Measurements from ENCODE around the gene NFKB1. TPM values are rescaled to one million over a fixed set of nuclear protein-coding genes. Genes with fewer than 3 reads are reported as not detected.

NFKB1 gene
- total and polyA plus RNA-seq, 3 experiments from 2014 or later: 45.5 to 189 (median 185) TPM

DNA sequence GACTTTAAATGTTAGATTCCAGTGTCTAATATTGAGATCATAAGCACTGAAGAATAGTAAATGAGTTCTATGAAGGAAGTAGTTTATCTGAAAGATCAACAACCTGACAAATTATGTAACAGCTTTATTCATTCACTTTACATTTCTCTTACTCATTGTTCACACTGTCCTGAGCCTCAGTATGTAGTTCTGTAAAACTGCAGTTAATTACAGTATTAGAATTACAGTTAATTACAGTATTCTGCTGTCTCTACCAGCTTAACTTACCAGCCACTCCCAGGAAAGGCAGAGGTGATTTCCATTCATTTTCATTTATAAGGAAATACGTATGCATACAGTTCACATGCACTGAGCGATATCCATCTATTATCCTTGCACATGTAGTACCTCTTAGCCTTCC, 32.7 kb downstream of the NFKB1 start:
- ChIA-PET POLR2A (no interaction called here), CTCF (interaction anchor here (1.2 kb wide), 1 partner anchor 92 kb away, joined by 3 read pairs; no protein-coding TSS in a partner anchor)
- peaks cover 46 to 71% (median 67%) of the 10 kb centered on the region in 3 donors for H3K4me1 Mint-ChIP-seq
- Histone ChIP-seq H3K4me1 (ENCODE audit: insufficient read depth, low read length) (peaks cover 23% of the 10 kb centered on the region), H3K4me3 (ENCODE audit: low read length) (no peak overlapping the region), H3K36me3 (ENCODE audit: insufficient read depth, low read length) (no peaks in the 10 kb centered on the region), H3K27me3 (ENCODE audit: insufficient read depth, low read length, poor library complexity, severe bottlenecking) (no peaks in the 10 kb centered on the region), H3K9me3 (ENCODE audit: low read length) (no peaks in the 10 kb centered on the region), H3K27ac (ENCODE audit: low read depth, low read length) (no peak overlapping the region)
- H3K27ac Mint-ChIP-seq: peak overlapping the region in 7 of 8 donors; percentile 21 to 69 (median 39)
- no peaks in the 10 kb centered on the region for H3K9me3 Mint-ChIP-seq
- H3K27me3 Mint-ChIP-seq: no peaks in the 10 kb centered on the region
- DNase-seq: no peak
- peaks cover 11 to 57% (median 14%) of the 10 kb centered on the region in 3 donors for H3K36me3 Mint-ChIP-seq
- peak overlapping the region in 3 of 7 donors; percentile 3 to 39 (median 23) for H3K4me3 Mint-ChIP-seq

DNA sequence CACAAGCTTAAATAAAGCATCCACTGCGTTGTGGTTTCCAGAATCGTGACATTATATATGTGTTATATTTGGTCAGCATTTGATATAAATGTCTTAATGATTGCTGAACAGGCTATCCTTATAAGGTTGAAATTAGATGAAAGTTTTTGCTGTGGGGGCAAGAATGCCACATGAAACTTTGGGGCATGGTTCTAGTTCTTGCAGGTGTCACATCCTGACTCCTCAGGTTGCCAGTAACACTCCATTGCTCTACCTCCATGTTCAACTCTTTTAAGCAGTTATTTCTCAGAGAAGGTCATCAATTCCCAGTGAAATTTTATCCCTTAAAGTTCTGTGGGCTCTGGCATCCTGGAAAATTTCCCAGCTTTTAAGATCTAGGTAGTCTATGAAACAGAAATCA, 33.7 kb downstream of the NFKB1 start:
- DNase-seq: no peak
- Histone ChIP-seq H3K36me3 (ENCODE audit: insufficient read depth, low read length) (no peaks in the 10 kb centered on the region), H3K4me1 (ENCODE audit: insufficient read depth, low read length) (peaks cover 17% of the 10 kb centered on the region), H3K27me3 (ENCODE audit: insufficient read depth, low read length, poor library complexity, severe bottlenecking) (no peaks in the 10 kb centered on the region), H3K4me3 (ENCODE audit: low read length) (no peak overlapping the region), H3K9me3 (ENCODE audit: low read length) (no peaks in the 10 kb centered on the region), H3K27ac (ENCODE audit: low read depth, low read length) (no peak overlapping the region)
- Mint-ChIP-seq H3K27me3 (no peaks in the 10 kb centered on the region), H3K4me3 (peak overlapping the region in 1 of 7 donors; percentile 0), H3K4me1 (peaks cover 47 to 70% (median 70%) of the 10 kb centered on the region in 3 donors), H3K36me3 (peaks cover 18 to 59% (median 21%) of the 10 kb centered on the region in 3 donors), H3K27ac (peak overlapping the region in 3 of 8 donors; percentile 7 to 72 (median 16)), H3K9me3 (no peaks in the 10 kb centered on the region)
- POLR2A ChIA-PET: no interaction called here
- CTCF ChIA-PET: interaction anchor here (1.2 kb wide), 1 partner anchor 91 kb away, joined by 3 read pairs; no protein-coding TSS in a partner anchor

DNA sequence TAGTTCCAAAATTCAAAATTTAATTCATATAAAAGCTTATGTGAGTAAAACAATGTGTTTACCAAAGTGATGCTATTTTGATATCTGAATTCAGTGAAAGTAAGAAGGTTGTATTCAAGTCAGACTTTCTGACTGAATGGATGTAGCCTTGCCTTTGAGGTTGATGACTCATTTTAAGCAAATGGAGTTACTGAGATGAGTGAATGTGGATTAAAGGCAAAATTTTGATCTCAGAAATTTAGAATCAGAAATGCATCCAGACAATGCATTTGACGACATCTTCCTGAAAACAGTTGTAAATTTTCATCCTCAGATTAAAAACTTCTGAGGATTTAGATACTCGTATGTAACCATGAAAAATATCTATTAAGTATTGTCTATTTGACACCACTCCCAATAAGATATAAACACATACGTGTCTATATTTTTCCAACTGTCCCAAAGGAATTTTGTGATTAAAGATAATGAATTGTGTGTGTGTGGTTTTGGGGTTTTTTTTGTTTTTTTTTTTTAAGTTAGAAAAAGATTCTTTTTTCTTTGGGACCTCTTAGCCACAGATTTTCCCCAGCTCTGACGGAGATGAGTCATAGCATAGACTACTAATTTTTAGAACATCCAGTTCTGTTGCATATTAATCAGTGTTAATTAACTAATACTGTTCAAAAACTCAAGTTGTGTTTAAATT, 34.4 kb downstream of the NFKB1 start:
- Mint-ChIP-seq H3K36me3 (peaks cover 13 to 58% (median 19%) of the 10 kb centered on the region in 3 donors), H3K27ac (peak overlapping the region in 2 of 8 donors; percentile 9 to 22), H3K4me3 (no peak overlapping the region), H3K27me3 (no peaks in the 10 kb centered on the region), H3K9me3 (no peaks in the 10 kb centered on the region), H3K4me1 (peaks cover 43 to 69% (median 66%) of the 10 kb centered on the region in 3 donors)
- Histone ChIP-seq H3K9me3 (ENCODE audit: low read length) (no peaks in the 10 kb centered on the region), H3K36me3 (ENCODE audit: insufficient read depth, low read length) (no peaks in the 10 kb centered on the region), H3K4me3 (ENCODE audit: low read length) (no peak overlapping the region), H3K4me1 (ENCODE audit: insufficient read depth, low read length) (peaks cover 17% of the 10 kb centered on the region), H3K27ac (ENCODE audit: low read depth, low read length) (no peak overlapping the region), H3K27me3 (ENCODE audit: insufficient read depth, low read length, poor library complexity, severe bottlenecking) (no peaks in the 10 kb centered on the region)
- ChIA-PET CTCF (no interaction called here), POLR2A (no interaction called here)
- no peak for DNase-seq

DNA sequence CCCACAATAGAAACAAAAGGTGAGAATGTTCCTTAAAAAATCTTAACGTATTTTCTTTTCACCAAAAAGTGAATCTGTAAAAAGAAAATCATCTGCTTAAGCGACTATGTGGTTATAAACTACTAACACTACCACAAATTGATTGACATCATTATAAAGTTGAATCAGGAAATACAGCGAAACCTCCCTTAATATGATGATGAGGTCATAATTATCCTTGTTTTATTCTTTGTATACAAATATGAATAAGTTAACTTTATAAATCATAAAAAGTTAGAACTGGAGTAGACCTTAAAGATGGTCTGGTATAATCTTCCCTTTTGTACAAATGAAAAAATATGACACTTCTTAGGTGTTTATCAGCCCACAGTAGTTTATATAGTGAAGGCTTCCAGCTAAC, 35.6 kb downstream of the NFKB1 start:
- Histone ChIP-seq H3K36me3 (ENCODE audit: insufficient read depth, low read length) (no peaks in the 10 kb centered on the region), H3K27me3 (ENCODE audit: insufficient read depth, low read length, poor library complexity, severe bottlenecking) (no peaks in the 10 kb centered on the region), H3K9me3 (ENCODE audit: low read length) (no peaks in the 10 kb centered on the region), H3K4me3 (ENCODE audit: low read length) (no peak overlapping the region), H3K27ac (ENCODE audit: low read depth, low read length) (no peak overlapping the region), H3K4me1 (ENCODE audit: insufficient read depth, low read length) (peaks cover 24% of the 10 kb centered on the region)
- DNase-seq: no peak
- Mint-ChIP-seq H3K27ac (peak overlapping the region in 3 of 8 donors; percentile 27 to 52 (median 29)), H3K9me3 (no peaks in the 10 kb centered on the region), H3K36me3 (peaks cover 13 to 58% (median 16%) of the 10 kb centered on the region in 3 donors), H3K4me3 (no peak overlapping the region), H3K27me3 (no peaks in the 10 kb centered on the region), H3K4me1 (peaks cover 45 to 69% (median 66%) of the 10 kb centered on the region in 3 donors)
- POLR2A ChIA-PET: no interaction called here
- CTCF ChIA-PET: interaction anchor here (1.3 kb wide), 1 partner anchor 10 kb away, joined by 5 read pairs; no protein-coding TSS in a partner anchor

DNA sequence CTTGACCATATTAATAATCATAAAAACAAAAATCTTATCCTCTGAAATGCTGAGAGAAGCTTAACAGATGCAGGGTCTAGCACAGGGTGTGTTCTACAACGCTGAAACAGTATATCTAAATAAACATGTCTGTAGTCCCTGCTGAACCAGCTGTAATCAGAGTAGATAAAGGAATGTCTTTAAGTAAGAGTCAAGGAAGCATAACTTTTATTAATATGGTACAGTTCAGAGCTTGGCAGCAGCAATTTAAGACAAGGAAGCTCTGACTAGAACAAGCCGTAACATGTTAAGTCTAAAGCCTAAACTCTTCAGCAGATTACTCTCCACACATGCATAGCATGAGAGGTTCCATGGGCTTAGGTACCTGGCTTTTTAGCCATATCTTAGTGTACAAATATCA, 36.1 kb downstream of the NFKB1 start:
- H3K4me1 ChIP-seq (ENCODE audit: insufficient read depth, low read length): peaks cover 24% of the 10 kb centered on the region
- Mint-ChIP-seq H3K4me3 (no peak overlapping the region), H3K27me3 (no peaks in the 10 kb centered on the region), H3K27ac (peak overlapping the region in 1 of 8 donors; percentile 52), H3K36me3 (peaks cover 13 to 57% (median 16%) of the 10 kb centered on the region in 3 donors), H3K9me3 (no peaks in the 10 kb centered on the region), H3K4me1 (peaks cover 41 to 70% (median 69%) of the 10 kb centered on the region in 3 donors)
- DNase-seq: no peak
- H3K36me3 ChIP-seq (ENCODE audit: insufficient read depth, low read length): no peaks in the 10 kb centered on the region
- H3K27me3 ChIP-seq (ENCODE audit: insufficient read depth, low read length, poor library complexity, severe bottlenecking): no peaks in the 10 kb centered on the region
- no peaks in the 10 kb centered on the region for H3K9me3 ChIP-seq (ENCODE audit: low read length)
- ChIA-PET CTCF (interaction anchor here (1.3 kb wide), 1 partner anchor 10 kb away, joined by 5 read pairs; no protein-coding TSS in a partner anchor), POLR2A (no interaction called here)
- H3K4me3 ChIP-seq (ENCODE audit: low read length): no peak overlapping the region
- no peak overlapping the region for H3K27ac ChIP-seq (ENCODE audit: low read depth, low read length)

DNA sequence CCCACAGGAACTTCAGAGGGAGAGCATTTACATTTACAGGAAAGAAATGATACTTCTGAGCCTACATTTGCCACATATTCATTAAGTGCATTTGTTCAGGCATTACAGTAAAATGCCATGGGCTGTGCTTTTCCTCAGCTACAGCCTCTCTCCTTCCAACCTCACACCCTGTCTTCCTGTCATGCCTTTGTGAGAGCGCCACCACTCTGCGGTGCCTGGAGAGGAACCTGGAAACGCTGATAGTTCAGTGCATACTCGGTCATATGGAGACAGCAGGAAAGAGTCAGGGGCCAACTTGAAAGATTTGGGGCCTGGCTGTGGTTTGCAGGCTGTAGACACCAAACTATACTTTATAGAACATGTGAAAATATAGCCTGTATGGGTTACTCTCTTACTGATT, 40.5 kb downstream of the NFKB1 start:
- Histone ChIP-seq H3K4me1 (ENCODE audit: insufficient read depth, low read length) (peaks cover 7% of the 10 kb centered on the region), H3K27me3 (ENCODE audit: insufficient read depth, low read length, poor library complexity, severe bottlenecking) (no peaks in the 10 kb centered on the region), H3K4me3 (ENCODE audit: low read length) (no peak overlapping the region), H3K9me3 (ENCODE audit: low read length) (no peaks in the 10 kb centered on the region), H3K27ac (ENCODE audit: low read depth, low read length) (no peak overlapping the region), H3K36me3 (ENCODE audit: insufficient read depth, low read length) (peaks cover 4% of the 10 kb centered on the region)
- Mint-ChIP-seq H3K9me3 (no peaks in the 10 kb centered on the region), H3K36me3 (peaks cover 13 to 75% (median 27%) of the 10 kb centered on the region in 3 donors), H3K4me3 (peak overlapping the region in 1 of 7 donors; percentile 8), H3K27me3 (no peaks in the 10 kb centered on the region), H3K27ac (peak overlapping the region in 4 of 8 donors; percentile 12 to 84 (median 53)), H3K4me1 (peaks cover 21 to 54% (median 45%) of the 10 kb centered on the region in 3 donors)
- CTCF ChIA-PET: no interaction called here
- POLR2A ChIA-PET: interaction anchor here (0.6 kb wide), 2 partner anchors 40 to 94 kb away, joined by 3 to 5 read pairs; no protein-coding TSS in a partner anchor
- peak in 1 of 5 donors; percentile 48 for DNase-seq

DNA sequence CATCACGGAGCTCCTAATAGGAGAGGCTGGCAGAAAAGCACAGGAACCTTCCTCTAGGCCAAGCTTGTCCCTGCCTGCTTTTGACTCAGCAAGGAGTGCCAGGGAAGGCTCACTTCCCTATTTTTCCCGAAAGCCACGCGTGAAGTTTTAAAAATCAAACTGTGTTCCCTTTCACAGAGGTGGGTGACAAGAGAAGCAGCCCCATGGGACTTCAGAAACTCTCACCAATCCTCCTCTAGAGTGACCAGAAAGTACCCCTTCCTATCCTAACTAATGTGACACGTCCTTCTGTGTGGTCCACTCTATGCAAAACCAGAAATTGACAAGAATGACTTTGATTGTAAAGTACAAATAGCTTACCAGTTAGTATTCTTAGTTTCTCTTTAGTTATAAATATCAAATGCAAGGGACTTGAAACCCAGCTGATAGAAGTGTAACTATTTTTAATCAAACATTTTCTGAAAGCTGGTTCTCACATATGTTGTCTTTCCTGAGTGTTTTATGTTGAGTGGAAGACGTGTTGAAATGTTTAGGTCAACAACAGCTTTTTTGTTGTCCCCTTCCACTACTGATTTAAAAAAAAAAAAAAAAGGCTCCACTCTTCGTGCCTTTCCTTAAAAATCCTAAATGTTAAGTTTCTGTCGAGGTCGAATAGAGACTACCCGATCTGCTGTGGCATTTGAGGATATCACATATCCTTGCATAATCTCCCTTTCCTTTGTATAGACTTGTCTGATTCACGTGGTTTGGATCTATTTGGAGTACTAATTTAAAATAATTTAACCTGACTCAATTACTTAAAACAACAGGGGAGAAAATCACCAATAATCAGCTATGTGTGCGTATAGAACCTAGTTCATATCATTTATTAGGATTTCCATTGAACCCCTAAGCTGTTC, 42.1 kb downstream of the NFKB1 start:
- Mint-ChIP-seq H3K27ac (no peak overlapping the region), H3K36me3 (peaks cover 13 to 80% (median 29%) of the 10 kb centered on the region in 3 donors), H3K9me3 (no peaks in the 10 kb centered on the region), H3K4me1 (peaks cover 30 to 66% (median 51%) of the 10 kb centered on the region in 3 donors), H3K4me3 (peak overlapping the region in 1 of 7 donors; percentile 14), H3K27me3 (peaks cover 0 to 1% of the 10 kb centered on the region in 2 donors)
- ChIA-PET CTCF (no interaction called here), POLR2A (interaction anchor here (0.7 to 1.1 kb wide), 2 partner anchors 25 to 42 kb away, joined by 3 to 10 read pairs; no protein-coding TSS in a partner anchor)
- H3K27ac ChIP-seq (ENCODE audit: low read depth, low read length): no peak overlapping the region
- DNase-seq: no peak
- peaks cover 4% of the 10 kb centered on the region for H3K36me3 ChIP-seq (ENCODE audit: insufficient read depth, low read length)
- H3K9me3 ChIP-seq (ENCODE audit: low read length): no peaks in the 10 kb centered on the region
- H3K4me3 ChIP-seq (ENCODE audit: low read length): no peak overlapping the region
- H3K4me1 ChIP-seq (ENCODE audit: insufficient read depth, low read length): peaks cover 7% of the 10 kb centered on the region
- H3K27me3 ChIP-seq (ENCODE audit: insufficient read depth, low read length, poor library complexity, severe bottlenecking): no peaks in the 10 kb centered on the region

Data from CD8-positive, alpha-beta memory T cell (primary cell).